OCI-LY3 (cell line): ENCODE results near the gene HSF2BP.

ENCODE experiments used
- H2AFZ ChIP-seq: fragments of 200-600, 300-600 bp; shearing (Covaris generic); 2 replicates; pipeline ENCODE4 v1.6.0; 2014; ENCODE audit warnings: antibody characterized with exemption, low read depth, low read length
- H3K27ac ChIP-seq: fragments of 200-600, 300-600 bp; sonication (generic); 2 replicates; pipeline ENCODE4 v1.5.1; 2014; ENCODE audit warnings: mild to moderate bottlenecking, low read length, moderate library complexity, mixed read lengths
- H3K27me3 ChIP-seq: fragments of 200-600, 300-600 bp; sonication (generic); 2 replicates; pipeline ENCODE4 v1.6.1; 2014; ENCODE audit warnings: low read depth, low read length, mixed read lengths
- H3K36me3 ChIP-seq: fragments of 200-600, 300-600 bp; sonication (generic); replicated peaks from 2 replicates; pipeline ENCODE3; 2014; ENCODE audit warnings: low read depth, low read length, mixed read lengths
- H3K4me1 ChIP-seq: fragments of 300-600, 200-600 bp; sonication (generic); 2 replicates; pipeline ENCODE4 v1.6.1; 2014; ENCODE audit warnings: low read length, mixed read lengths
- H3K4me2 ChIP-seq: fragments of 200-600, 300-600 bp; sonication (generic); 2 replicates; pipeline ENCODE4 v1.6.1; 2014; ENCODE audit warnings: low read length, mixed read lengths
- H3K4me3 ChIP-seq: fragments of 300-600, 200-600 bp; sonication (generic); 2 replicates; pipeline ENCODE4 v1.5.1; 2014; ENCODE audit warnings: antibody characterized with exemption, mild to moderate bottlenecking, low read length, moderate library complexity
- H3K79me2 ChIP-seq: fragments of 300-600, 200-600 bp; shearing (Covaris generic); 2 replicates; pipeline ENCODE4 v1.6.1; 2014; ENCODE audit warnings: mild to moderate bottlenecking, low read length, mixed read lengths
- H3K9ac ChIP-seq: fragments of 300-600, 200-600 bp; shearing (Covaris generic); 2 replicates; pipeline ENCODE4 v1.6.0; 2014; ENCODE audit warnings: mild to moderate bottlenecking, low read length, moderate library complexity
- H3K9me3 ChIP-seq: fragments of 200-600, 300-600 bp; shearing (Covaris generic); 2 replicates; pipeline ENCODE4 v1.6.1; 2014; ENCODE audit warnings: low read length, mixed read lengths; ENCODE audit not compliant: insufficient read depth
- H4K20me1 ChIP-seq: fragments of 200-600, 300-600 bp; sonication (generic); 2 replicates; pipeline ENCODE4 v1.6.1; 2016; ENCODE audit warnings: low read length, mixed read lengths; ENCODE audit not compliant: insufficient read depth
- EZH2phosphoT487 ChIP-seq: fragments of 200-600 bp; shearing (Covaris generic); IDR thresholded peaks from 2 replicates; pipeline ENCODE4 v1.6.1; 2018; ENCODE audit warnings: antibody characterized with exemption, mixed run types, low read depth
- TF ChIP-seq, protein P1 (sequence below): fragments of 200-600, 300-600 bp; sonication (generic); IDR thresholded peaks from 2 replicates; pipeline ENCODE4 v1.5.1; 2014; ENCODE audit warnings: antibody characterized with exemption, low read length, low read depth

The HSF2BP gene

DNA sequence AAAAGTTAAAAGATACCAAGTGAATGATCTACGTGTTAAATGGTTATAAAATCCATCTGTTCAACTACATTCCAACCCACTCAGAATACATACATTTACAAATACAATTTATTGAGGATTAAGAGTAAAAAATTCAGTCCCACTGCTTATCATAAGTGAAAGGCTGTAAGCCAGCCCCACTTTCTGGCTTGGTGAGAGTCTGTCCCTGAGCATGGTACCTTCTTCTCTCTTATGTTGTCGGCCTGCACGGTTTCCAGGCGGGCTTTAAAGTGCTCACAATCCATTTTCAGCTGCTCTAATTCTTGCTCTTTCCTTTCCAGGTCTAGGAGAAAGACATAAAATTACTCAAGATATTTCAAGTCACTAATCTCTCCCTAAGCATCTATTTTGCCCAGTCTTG is 15.2 kb downstream of the HSF2BP start:
- no peak overlapping the region for H3K4me2 ChIP-seq
- TF ChIP-seq EZH2phosphoT487, result no peak
- TF ChIP-seq, protein P1, sequence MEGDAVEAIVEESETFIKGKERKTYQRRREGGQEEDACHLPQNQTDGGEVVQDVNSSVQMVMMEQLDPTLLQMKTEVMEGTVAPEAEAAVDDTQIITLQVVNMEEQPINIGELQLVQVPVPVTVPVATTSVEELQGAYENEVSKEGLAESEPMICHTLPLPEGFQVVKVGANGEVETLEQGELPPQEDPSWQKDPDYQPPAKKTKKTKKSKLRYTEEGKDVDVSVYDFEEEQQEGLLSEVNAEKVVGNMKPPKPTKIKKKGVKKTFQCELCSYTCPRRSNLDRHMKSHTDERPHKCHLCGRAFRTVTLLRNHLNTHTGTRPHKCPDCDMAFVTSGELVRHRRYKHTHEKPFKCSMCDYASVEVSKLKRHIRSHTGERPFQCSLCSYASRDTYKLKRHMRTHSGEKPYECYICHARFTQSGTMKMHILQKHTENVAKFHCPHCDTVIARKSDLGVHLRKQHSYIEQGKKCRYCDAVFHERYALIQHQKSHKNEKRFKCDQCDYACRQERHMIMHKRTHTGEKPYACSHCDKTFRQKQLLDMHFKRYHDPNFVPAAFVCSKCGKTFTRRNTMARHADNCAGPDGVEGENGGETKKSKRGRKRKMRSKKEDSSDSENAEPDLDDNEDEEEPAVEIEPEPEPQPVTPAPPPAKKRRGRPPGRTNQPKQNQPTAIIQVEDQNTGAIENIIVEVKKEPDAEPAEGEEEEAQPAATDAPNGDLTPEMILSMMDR, result no peak
- no peak overlapping the region for H2AFZ ChIP-seq

DNA sequence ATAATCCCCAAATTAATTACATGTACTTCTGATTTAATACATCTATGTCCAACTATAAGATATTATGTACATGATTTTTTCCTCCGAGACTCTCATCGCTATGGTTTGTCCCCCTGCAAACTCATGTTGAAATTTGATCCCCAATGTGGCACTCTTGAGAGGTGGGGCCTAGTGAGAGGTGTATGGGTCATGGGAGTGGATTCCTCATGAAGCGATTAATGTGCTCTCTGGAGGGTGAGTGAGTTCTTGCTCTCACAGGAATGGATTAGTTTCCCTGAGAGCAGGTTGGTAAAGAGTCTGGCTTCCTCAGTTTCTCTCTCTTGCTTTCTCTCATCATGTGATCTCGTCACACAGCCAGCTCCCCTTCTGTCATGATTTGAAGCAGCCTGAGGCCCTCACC is 16.1 kb downstream of the HSF2BP start:
- TF ChIP-seq, protein P1, result no peak
- no peak for TF ChIP-seq EZH2phosphoT487
- Histone ChIP-seq H3K36me3 (no peaks in the 10 kb centered on the region), H3K4me3 (no peak overlapping the region)

More for the DNA sequence above, 15.2 kb downstream of the HSF2BP start:
- Histone ChIP-seq H3K36me3 (no peaks in the 10 kb centered on the region), H3K4me1 (peaks cover 17% of the 10 kb centered on the region), H3K27ac (no peak overlapping the region), H3K4me3 (no peak overlapping the region), H3K27me3 (no peaks in the 10 kb centered on the region), H3K9ac (no peak overlapping the region), H4K20me1 (no peaks in the 10 kb centered on the region), H3K9me3 (no peaks in the 10 kb centered on the region), H3K79me2 (no peaks in the 10 kb centered on the region)

DNA sequence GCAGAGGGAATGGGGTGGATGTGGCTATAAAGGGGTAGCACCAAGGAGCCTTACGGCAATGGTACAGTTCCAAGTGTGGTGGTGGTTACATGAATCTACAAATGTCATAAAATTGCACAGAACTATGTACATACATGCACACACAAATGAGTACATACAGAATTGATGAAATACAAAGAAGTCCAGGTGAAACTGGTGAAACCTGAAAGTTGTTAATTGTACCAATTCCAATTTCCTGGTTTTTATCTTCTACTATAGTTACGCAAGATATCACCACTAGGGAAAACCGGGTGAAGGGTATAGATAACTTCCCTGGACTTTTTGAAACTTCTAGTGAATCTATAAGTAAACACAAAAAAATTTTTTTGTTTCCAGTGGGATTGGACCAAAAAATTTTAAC is 18.9 kb downstream of the HSF2BP start:
- Histone ChIP-seq H2AFZ (no peak overlapping the region), H3K4me3 (no peak overlapping the region), H3K9ac (no peak overlapping the region), H3K9me3 (no peaks in the 10 kb centered on the region), H3K79me2 (no peaks in the 10 kb centered on the region), H3K4me1 (peaks cover 5% of the 10 kb centered on the region; the same call in 1 of the 2 replicates), H3K36me3 (no peaks in the 10 kb centered on the region), H4K20me1 (no peaks in the 10 kb centered on the region), H3K27ac (no peak overlapping the region), H3K4me2 (no peak overlapping the region), H3K27me3 (no peaks in the 10 kb centered on the region)
- TF ChIP-seq EZH2phosphoT487, result no peak
- TF ChIP-seq, protein P1, result no peak

More for the DNA sequence above, 16.1 kb downstream of the HSF2BP start:
- H3K9me3 ChIP-seq, result no peaks in the 10 kb centered on the region
- no peak overlapping the region for H2AFZ ChIP-seq
- no peaks in the 10 kb centered on the region for H3K27me3 ChIP-seq
- no peak overlapping the region for H3K9ac ChIP-seq
- H3K4me1 ChIP-seq, result peaks cover 17% of the 10 kb centered on the region
- H4K20me1 ChIP-seq, result no peaks in the 10 kb centered on the region
- no peaks in the 10 kb centered on the region for H3K79me2 ChIP-seq
- H3K4me2 ChIP-seq, result no peak overlapping the region
- H3K27ac ChIP-seq, result no peak overlapping the region

DNA sequence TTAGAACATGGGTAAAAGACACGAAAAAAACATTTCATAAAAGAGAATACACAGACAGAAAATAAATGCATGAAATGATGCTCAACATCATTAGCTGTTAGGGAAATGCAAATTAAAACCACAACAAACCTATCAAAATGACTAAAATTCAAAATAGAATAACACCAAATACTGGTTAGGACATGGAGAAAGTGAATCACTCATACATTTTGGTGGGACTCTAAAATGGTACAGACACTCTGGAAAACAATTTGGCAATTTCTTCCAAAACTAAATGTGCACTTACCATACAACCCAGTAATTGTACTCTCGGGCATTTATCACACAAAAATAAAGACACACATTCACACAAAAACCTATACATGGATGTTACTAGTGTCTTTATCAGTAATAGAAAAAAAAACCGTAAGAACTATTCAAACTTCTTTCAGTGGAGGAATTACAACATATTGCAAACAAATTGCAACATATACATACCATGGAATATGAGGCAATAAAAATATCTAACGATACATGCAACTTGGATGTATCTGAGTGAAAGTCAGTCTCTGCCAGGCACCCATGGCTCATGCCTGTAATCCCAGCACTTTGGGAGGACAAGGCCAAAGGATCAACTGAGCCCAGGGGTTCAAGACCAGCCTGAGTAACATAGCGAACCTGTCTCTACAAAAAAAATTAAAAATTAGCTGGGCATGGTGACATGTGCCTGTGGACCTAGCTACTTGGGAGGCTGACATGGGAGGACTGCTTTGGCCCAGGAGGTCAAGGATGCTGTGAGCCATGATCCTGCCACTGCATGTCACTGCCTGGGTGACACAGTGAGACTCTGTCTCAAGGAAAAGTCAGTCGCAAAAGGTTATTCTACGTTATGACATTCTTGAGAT is 19.6 kb downstream of the HSF2BP start:
- no peak for TF ChIP-seq EZH2phosphoT487
- TF ChIP-seq, protein P1, result no peak
- Histone ChIP-seq H3K4me2 (no peak overlapping the region), H3K4me3 (no peak overlapping the region), H3K27ac (no peak overlapping the region), H3K9ac (no peak overlapping the region), H3K79me2 (no peaks in the 10 kb centered on the region), H3K27me3 (no peaks in the 10 kb centered on the region), H3K4me1 (no peaks in the 10 kb centered on the region), H3K36me3 (no peaks in the 10 kb centered on the region), H3K9me3 (no peaks in the 10 kb centered on the region), H4K20me1 (no peaks in the 10 kb centered on the region), H2AFZ (no peak overlapping the region)
